ENCODE data around the gene TRAF7.
"Not testable (repeated sequence)": the region's sequence is repeated elsewhere in the genome, so short reads cannot be mapped to it uniquely, and the experiment has no call there.

DNA sequence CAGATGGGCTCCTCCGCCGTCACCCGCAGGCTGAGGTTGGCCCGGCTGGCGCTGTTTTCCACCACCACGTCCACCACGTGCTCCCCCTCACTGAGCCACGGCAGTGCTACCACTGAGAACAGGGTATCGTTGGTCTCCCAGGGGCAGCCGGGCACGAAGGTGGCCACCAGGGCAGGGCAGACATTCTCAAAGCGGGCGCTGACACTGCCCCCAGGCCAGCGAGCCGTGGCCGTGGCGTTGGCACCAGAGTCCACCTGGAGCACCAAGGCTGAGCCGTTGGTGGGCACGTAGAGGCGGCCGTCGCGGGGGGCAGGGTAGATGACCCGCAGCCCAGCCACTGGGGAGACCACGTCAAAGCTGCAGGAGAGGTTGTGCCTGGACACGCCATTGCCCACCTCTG is 41.4 kb upstream of the TRAF7 start:
- TF ChIP-seq, protein P1, sequence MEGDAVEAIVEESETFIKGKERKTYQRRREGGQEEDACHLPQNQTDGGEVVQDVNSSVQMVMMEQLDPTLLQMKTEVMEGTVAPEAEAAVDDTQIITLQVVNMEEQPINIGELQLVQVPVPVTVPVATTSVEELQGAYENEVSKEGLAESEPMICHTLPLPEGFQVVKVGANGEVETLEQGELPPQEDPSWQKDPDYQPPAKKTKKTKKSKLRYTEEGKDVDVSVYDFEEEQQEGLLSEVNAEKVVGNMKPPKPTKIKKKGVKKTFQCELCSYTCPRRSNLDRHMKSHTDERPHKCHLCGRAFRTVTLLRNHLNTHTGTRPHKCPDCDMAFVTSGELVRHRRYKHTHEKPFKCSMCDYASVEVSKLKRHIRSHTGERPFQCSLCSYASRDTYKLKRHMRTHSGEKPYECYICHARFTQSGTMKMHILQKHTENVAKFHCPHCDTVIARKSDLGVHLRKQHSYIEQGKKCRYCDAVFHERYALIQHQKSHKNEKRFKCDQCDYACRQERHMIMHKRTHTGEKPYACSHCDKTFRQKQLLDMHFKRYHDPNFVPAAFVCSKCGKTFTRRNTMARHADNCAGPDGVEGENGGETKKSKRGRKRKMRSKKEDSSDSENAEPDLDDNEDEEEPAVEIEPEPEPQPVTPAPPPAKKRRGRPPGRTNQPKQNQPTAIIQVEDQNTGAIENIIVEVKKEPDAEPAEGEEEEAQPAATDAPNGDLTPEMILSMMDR (IDR thresholded peaks at IDR 0.05): not testable (repeated sequence)
- TF ChIP-seq POLR2A (IDR thresholded peaks at IDR 0.05): not testable (repeated sequence)
